ENCODE measurements around the gene TATDN2.
"Not testable (repeated sequence)": the region's sequence is repeated elsewhere in the genome, so short reads cannot be mapped to it uniquely, and the experiment has no call there.

The TATDN2 gene

DNA sequence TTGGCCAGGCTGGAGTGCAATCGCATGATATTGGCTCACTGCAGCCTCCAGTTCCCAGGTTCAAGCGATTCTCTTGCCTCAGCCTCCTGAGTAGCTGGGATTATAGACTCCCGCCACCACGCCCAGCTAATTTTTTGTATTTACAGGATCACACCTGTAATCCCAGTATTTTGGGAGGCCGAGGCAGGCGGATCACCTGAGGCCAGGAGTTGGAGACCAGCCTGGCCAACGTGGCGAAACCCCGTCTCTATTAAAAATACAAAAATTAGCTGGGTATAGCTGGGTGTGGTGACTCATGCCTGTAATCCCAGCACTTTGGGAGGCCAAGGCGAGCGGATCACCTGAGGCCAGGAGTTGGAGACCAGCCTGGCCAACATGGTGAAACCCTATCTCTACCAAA is 24.2 kb downstream of the TATDN2 start:
- DNase-seq = not testable (repeated sequence)

DNA sequence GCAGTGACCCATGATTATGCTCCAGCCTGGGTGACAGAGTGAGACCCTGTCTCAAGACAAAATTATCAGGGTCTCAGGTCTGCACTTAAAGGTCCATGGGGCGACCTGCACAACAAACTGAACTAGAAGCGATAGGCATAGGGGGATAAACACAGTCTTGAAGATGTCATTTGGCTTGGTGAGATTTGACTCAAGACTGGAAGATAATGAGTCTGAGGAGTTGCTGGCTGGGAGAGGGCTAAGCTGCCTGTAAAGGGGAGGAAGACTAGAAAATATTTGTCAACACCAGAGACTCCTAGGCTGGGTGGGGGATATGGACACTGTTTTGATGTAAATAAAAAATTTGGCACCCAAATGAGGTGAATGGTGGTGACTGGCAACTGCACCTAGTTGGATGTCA is 24.7 kb downstream of the TATDN2 start:
- DNase-seq = no peak

GRCh38 chr3:10273702-10274305 is 25.5 kb downstream of the TATDN2 start:
- no peak for DNase-seq

GRCh38 chr3:10274601-10275000 is 26.3 kb downstream of the TATDN2 start:
- no peak for DNase-seq

DNA sequence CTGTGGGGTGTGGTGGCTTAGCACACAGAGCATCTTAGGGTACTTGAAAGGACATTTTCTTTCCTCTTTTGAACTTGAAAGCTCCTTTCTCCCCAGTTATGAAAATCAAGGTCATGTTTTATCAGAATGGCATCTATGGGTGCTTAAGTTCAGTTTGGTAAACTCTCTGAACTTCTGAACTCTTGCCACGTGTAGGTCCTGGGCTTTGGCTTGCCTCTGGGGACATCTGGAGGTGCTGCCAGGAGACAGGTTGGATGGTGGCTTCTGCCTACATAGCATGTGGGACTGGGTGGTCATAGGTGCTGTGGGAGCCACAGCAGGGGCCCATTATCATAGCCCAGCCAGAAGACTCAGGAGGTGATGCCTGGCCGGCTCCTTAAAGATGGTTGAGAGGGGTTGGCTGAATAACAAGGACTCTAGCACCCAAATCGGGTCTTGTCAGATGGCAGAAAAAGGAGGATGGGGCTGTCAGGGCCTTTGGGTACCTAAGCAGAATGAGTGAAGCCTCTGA is 28.9 kb downstream of the TATDN2 start:
- no peak for DNase-seq

- DNase-seq = no peak
Observed at GRCh38 chr3:10278501-10278900, 30.2 kb downstream of the TATDN2 start.

- DNase-seq = peak; percentile 37 to 53 (median 42)
Observed at GRCh38 chr3:10279384-10280176, 31.3 kb downstream of the TATDN2 start.

GRCh38 chr3:10280177-10280529 is 31.9 kb downstream of the TATDN2 start:
- DNase-seq = no peak

- DNase-seq = no peak
Observed at GRCh38 chr3:10280571-10280970, 32.3 kb downstream of the TATDN2 start.

DNA sequence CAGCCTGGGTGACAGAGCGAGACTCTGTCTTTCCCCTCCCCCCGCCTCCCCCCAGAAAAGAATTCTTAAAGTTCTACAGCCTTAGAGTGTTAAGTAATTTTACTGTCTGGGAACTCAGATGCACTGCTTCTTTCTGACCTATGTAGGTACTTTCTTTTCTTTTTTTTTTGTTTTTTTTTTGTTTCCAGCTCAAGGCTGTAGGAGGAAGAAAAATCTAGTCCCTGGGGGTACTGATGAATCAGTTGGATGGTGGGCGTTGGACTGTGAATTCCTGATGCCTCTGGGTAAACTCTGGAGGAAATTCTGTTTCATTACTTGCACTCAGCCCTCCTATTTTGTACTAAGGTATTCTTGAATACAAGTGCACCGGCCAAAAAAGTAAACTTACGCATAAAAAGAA is 33.7 kb downstream of the TATDN2 start:
- DNase-seq = peak; percentile 61 to 78 (median 70)

- no peak for DNase-seq
Observed at GRCh38 chr3:10283638-10284037, 35.4 kb downstream of the TATDN2 start.

DNA sequence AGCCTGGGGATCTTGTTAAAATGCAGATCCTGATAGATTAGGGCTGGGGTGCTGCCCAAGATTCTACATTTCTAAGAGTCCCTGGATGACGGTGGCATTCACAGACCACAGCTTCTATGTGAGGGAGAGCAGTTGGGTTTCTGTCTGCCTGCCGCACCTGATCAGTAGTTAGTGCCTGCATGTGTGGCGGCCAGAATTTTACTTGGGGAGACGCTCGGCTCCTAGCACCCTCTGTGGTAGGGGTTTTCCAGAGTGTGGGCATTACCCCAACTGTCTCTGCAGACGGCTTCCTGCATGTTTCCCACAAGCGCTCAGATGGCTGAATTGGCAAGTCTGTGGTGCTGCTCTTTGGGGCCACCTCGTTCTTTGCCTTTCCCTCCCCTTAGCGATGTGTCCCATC is 36.2 kb downstream of the TATDN2 start:
- peak; percentile 35 to 64 (median 43) for DNase-seq

DNA sequence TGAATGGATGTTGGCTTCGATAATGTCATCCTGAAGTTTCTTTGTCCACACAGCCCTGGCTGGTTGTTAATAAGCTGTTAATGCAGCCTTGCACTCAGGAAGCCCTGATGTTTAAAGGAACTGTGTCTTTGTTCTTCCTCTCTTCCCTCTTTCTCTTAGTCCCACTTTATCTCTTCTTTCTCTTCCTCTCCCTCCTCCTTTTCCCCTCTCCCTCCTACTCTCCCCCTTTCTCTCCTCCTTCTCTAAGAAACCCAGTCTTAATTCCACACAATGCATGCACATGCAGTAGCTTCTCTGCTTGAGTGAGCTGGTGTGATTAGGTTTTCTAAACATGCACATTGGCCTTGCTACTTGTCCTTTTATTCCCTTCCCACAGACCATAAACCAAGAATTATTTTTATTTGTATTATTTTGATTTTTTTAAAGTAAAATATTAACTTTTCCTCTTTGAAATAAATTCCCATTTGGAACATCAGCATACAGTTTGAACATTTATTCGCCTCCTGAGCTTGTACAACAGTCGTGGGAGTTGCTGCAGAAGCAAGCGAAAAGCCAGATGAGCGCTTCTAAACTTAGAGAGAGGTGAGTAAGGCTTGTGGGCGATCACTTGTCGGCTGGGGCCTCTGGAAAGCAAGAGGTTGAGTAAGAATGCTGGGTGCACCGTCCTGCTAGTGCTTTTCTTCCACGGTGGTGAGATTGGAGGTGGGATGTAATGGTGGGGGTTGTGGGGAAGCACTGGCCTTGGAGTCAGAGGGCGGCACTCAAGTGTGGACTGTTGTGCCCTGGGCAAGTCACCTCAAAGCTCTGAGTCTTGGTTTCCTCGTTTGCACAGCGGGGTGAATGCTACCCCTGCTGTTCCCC is 37.2 kb downstream of the TATDN2 start:
- peak; percentile 38 to 57 (median 46) for DNase-seq

GRCh38 chr3:10286133-10286524 is 37.9 kb downstream of the TATDN2 start:
- no peak for DNase-seq

GRCh38 chr3:10286596-10287295 is 38.5 kb downstream of the TATDN2 start:
- peak in 1 of 3 donors; percentile 65 for DNase-seq

DNA sequence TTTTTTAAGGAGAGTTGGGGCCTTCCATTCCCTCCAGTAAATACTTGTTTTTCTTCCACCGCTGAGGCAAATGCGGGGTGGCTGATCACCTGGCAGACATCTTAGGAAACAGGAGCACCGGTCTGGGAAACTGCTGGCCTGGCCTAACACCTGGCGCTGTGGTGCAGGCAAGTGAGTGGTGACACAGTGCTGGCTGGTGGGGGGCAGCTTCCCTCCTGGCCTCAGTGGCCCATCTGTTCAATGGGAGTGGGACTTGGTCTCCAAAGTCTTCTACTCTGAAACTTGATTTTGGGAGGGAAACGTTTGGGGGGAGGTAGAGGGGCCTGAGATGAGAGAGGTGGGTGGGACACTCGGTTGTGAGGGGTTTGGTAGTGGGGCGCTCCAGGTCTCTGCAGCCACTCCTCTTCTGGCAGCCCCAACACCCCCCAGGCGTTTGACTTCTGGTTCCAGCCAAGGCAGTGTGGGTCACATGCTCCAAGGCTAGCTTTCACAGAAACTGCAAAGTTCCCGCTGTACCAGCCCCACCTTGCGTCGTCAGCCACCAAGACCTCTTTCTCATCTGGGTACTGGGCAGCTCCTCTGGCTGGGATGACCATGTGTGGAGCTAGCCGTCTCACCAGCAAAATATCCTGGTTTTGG is 39.8 kb downstream of the TATDN2 start:
- no peak for DNase-seq

GRCh38 chr3:10288575-10288960 is 40.3 kb downstream of the TATDN2 start:
- no peak for DNase-seq

DNA sequence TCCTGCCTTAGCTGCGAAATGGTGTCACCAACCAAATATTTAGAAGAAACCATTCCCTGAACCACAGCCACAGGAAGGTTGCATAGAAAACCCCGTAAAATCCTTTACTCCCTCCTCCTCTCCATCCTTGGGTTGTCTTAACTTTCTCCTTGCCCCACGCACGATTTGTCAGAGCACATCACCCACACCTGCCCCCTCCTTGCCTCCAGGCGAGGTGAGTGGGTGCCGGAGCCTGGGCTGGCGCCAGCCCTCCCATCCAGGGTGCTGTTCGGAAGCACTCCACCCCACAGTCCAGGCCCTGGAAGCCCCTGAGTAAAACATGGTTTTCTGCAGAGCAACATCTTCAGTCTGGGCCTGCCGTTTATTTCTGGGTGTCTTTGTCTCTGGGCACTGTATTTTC is 40.8 kb downstream of the TATDN2 start:
- DNase-seq = no peak

DNA sequence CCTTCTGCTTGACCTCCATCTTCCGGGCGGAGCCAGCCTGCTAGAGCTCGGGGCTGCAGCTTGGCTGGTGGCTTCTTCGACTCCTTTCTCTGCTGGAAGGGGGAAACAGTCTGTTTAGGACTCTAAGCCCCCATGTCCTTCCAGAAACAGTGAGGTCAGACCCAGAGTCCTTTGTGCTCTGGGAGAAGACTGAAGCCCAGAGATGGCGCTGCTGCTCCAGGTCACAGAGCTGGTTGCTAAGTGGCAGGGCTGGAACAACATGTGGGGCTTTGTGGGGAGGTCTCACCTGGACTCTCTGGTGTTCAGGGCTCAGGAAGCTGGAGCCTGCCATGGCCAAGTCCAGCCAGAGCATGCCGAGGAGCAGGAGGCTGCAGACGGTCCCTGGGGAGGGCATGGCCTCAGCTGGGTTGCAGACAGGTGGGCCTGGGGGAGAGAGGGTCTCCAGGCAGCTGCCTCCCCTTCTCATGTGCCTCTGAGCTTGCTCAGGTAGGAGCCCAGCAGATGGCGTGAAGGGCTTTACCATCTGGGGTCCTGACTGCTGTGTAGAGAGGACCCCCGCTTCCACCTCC is 41.6 kb downstream of the TATDN2 start:
- DNase-seq = no peak

DNA sequence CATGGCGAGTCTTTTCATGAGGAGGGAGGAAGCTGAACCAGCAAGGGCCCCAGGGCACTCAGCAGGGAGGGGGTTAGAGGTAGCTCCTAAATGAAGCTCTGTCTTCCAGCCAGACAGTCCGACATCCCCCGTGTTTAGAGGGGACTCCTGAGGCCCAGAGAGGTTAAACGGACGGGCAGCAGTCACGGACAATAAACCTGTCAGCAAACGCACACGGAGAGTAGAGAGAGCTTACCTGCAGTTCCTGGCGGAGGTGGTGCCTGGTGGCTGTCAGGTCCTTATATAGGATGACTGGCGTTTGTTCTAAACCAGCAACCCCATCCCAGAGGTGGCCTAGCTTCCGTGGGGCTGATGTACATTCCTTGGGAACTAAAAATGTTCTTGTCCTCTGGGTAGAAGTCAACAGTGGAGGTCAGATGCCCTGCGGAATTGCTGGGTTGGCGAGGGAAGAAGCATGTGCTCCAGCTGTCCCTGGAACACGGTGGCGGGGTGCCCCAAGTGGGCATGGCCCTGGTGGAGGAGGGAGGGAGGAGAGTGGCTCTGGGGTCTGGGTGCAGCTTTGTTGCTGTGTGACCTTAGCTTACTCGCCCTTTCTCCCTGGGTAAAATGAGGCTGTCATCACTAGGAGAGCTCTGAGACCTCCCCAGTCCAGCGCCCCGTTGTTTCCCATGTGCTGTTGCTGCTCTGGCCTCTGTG is 42.4 kb downstream of the TATDN2 start:
- no peak for DNase-seq

DNA sequence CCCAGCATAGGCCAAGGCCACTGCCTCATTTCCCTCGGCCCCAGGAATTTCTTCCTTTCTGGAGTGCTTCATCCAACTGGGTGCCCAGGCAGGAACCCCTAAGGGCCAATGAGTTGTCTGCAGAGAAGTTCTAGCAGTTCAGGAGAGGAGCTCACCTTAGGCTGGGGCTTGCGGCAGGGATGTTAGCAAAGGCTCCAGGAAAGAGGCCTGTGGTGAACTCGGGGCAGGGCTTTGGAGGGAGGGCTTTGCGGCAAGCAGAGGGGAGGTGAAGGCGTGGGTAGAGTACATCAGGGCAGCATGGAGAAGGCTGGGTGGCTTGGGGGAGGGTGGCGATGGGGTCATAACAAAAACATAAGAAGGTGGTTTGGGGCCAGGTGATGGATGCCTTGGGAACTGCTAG is 43.4 kb downstream of the TATDN2 start:
- no peak for DNase-seq
